ENCODE measurements around the gene SLC34A1.
"Not testable (repeated sequence)": the region's sequence is repeated elsewhere in the genome, so short reads cannot be mapped to it uniquely, and the experiment has no call there.

Gene SLC34A1, protein sequence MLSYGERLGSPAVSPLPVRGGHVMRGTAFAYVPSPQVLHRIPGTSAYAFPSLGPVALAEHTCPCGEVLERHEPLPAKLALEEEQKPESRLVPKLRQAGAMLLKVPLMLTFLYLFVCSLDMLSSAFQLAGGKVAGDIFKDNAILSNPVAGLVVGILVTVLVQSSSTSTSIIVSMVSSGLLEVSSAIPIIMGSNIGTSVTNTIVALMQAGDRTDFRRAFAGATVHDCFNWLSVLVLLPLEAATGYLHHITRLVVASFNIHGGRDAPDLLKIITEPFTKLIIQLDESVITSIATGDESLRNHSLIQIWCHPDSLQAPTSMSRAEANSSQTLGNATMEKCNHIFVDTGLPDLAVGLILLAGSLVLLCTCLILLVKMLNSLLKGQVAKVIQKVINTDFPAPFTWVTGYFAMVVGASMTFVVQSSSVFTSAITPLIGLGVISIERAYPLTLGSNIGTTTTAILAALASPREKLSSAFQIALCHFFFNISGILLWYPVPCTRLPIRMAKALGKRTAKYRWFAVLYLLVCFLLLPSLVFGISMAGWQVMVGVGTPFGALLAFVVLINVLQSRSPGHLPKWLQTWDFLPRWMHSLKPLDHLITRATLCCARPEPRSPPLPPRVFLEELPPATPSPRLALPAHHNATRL

DNA sequence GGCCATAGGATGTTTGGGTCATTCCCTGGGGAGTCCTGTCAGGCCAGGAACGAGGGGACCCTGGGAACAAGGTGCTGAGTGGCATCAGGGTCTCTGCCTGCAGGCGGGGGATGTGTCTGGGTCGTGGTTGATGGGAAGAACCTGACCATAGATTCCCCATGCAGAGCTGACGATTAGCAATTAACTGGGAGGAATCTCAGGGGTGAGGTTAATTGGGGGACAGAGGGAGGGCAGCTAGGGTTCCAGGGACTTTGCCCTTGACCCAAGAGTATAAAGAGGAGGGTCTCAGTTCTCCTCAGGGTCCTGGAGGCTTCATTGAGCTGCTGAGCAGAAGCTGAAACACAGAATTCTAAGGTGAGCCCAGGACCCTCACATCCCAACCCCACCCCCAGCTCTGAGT, at the start of gene SLC34A1:
Gene SLC34A1 (plus strand): TSS at position 301 of the 400 bp plus-strand sequence. CDS start 1,308 bp downstream, outside the sequence.
- no peak for DNase-seq (ENCODE audit: low read depth)

DNA sequence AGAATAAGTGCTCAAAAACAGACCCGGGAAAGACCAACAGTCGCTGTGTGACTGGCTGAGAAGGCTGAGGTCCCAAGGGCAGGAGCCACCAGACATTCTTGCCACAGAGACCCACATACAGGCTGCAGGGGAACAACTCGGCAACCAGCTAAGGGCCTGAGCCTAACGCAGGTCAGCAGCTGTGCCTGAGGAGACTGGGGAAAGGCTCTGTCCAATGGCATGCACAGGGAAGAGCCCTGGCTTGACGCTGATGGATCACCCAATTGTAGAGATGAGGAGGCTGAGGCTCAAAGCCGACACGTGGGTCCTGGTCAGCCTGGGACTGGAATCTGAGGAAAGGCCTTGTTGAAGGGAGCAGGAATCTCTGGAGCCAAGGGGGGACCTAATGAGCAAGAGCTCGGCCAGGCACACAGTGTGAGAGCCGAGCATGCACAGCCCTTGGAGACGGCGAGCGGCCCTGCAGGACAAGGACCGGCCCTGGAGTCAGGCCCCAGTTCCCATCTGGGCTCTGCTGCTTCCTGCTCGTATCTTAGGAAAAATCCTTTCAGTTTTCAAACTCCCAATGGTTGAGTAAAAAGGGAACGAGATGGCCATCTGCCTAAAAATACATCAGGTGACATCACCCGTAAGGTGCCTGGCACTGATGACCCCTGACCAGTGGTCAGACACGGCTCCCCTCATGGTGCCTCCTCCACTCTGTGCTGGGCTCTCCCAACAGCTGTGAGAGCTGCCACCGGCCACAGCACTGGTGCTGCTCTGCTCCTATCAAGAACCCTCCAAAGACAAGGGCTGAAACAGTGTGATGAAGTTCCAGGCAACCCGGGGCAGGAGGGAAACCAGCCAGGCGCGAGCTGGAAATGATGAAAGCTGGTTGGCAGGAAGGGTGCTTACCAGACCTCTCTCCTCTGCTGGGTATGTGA, 49.2 kb upstream of the SLC34A1 start:
- no peak for DNase-seq (ENCODE audit: low read depth)

DNA sequence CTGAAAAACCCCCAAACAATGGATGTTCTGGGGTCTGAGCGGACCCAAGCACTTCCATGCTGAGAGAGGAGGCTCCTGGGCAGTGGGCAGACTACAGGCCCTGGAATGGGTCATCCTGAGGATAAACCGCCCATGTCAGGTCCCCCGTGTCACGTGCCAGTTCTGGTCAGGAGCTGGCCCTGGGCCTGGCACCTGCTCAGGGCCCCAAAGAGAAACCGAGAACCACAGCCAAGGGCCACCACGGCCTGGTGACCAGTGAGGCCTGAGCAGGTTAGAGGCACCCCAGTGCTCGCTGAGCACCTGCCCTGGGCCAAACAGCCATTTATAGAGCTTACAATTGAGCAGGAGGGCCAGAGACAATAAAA, 48.6 kb upstream of the SLC34A1 start:
- DNase-seq (ENCODE audit: low read depth): no peak

DNA sequence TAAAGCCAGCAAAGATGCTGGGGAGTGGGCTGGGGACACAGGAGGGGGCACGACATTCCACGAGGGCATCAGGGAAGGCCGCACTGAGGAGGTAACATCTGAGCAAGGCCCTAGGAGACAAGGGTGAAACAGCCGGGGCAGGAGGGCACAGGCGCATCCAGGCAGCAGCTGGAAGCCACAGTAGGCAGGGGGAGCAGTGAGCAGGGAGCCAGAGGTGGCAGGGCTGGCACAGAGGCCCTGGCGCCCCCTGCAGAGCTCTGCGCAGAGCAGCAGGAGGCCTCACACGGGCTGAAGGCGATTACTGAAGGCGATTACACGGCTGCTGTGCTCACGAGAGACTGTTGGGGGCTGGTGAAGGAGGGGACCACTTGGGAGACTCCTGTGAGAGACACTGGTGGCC, 48.1 kb upstream of the SLC34A1 start:
- no peak for DNase-seq (ENCODE audit: low read depth)

DNA sequence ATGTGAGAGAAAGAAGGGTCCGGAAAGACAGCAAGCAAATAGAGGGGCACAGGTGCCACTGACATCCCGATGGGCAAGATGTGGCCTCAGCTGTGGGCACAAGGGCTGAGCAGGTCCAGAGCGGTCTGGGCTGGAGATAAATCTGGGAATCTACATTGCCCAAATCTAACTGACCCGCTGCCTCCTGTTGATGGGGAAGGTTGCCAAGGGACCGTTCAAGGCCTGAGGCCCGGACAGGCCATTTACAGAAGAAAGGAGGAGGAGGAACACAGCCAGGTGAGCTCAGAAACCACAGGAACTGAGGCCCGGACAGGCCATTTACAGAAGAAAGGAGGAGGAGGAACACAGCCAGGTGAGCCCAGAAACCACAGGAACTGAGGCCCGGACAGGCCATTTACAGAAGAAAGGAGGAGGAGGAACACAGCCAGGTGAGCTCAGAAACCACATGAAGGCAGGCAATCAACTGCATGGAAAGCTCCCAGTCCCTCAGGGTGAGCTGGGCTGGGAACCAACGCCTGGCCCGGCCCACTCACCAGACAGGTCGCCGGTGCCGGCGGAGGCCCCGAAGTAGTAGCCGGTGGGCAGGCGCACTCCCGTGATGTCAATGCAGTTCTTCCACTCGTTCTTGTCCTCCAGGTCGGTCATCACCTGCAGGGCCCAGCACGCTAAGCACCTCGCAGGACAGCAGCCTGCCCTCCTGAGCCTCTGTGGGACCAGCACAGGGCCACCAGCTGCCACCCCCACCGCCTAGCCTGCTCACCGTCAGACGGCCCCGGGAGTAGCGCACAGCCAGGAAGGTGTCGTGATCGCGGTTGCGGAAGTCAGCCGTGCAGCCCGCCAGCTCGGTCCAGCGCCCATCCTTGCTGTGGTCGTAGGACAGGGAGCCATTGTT, 47.4 kb upstream of the SLC34A1 start:
- no peak for DNase-seq (ENCODE audit: low read depth)

DNA sequence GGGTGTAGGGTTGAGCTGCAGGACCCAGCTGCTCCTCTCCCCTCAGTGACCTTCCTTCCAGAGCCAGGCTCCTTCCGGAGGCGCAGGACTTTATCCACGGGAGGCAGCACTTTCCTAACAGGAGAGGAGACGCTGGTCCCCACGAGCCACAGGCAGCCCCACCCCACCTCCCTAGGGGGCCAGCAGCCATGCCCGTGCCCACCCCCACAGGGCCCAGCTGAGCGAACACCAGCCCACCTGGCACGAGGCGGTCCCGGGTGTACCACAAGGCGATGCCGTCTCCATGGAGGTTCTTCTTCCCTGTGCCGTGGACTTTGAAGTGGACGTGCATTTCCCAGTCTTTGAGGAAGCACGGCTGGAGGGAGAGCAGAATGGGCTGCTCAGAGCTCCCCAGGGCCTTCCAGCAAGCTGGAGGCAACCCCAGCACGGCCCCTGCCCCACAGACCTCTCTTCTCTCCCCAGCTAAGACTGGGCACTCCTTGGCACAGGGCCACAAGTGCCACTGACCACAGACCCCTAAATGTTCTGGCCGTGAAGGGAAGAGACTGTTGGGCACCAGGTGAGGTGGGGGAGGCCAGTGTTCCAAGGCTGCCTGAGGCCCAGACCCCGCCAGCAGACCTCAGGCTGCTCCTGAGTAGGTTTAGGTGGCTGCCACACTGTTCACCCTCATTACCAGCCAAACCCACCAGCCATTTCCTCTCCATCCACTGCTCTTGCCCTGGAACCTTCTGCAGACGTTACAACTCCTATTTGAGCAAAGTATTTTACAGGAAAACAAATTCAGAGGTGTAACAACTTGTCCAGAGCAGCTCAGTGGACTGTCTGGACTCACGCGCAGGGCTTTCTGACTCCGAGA, 45.8 kb upstream of the SLC34A1 start:
- DNase-seq (ENCODE audit: low read depth): no peak

DNA sequence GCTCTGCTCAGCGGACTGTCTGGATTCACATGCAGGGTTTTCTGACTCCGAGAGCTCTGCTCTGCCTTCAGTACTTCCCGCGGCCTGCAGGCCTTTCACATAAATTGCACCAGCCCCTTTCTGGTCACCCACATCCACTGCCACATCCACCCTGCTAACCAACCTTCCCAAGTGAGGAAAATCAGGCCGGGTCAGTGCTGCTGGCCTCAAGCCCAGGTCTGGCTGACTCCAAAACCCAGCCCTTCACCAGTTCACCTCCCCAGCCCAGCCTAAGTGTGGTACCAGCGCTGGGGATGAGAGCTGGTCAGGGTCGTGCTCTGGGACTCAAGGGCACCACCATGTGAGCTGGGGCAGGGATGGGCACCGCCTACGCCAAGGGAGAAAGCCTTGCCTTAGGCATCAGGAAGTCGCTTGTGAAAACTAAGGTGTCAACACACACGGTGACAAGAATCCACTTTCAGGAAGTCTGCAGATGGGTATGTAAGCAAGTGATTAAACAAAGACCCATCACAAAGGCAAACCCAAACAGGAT, 45.1 kb upstream of the SLC34A1 start:
- no peak for DNase-seq (ENCODE audit: low read depth)

DNA sequence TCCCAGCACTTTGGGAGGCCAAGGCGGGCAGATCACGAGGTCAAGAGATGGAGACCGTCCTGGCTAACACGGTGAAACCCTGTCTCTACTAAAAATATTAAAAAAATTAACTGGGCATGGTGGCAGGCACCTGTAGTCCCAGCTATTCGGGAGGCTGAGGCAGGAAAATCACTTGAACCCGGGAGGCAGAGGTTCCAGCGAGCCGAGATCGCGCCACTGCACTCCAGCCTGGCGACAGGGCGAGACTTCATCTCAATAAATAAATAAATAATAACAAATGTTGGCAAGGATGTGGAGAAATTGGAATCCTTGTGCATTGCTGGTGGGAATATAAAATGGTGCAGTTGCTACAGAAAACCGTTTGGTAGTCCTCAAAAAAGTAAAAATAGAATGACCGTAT, 41.2 kb upstream of the SLC34A1 start:
- not testable (repeated sequence) for DNase-seq (ENCODE audit: low read depth)

DNA sequence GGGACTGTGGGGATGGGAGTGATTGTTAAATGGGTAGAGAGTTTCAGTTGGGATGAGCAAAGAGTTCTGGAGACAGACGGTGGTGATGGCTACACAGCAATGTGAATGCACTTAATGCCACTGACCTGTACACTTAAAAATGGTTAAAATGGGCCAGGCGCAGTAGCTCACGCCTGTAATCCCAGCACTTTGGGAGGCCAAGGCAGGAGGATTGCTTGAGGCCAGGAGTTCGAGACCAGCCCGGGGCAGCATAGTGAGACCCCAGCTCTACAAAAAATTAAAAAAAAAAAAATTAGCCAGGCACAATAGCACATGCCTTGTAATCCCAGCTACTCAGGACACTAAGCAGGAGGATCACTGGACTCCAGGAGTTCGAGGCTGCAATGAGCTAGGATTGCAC, 40.5 kb upstream of the SLC34A1 start:
- no peak for DNase-seq (ENCODE audit: low read depth)

DNA sequence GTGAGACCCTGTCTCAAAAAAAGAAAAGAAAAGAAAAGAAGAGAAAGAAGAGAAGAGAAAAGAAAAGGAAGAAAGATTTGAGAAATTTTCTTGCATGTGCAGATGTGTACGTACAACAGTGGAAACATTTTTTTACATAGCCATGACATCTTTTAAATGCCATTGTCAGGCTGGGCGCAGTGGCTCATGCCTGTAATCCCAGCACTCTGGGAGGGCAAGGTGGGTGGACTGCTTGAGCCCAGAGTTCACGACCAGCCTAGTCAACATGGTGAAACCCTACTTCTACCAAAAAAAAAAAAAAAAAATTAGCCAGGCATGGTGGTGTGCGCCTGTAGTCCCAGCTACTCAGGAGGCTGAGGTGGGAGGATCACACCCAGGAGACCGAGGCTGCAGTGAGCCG, 39.3 kb upstream of the SLC34A1 start:
- DNase-seq (ENCODE audit: low read depth): no peak

DNA sequence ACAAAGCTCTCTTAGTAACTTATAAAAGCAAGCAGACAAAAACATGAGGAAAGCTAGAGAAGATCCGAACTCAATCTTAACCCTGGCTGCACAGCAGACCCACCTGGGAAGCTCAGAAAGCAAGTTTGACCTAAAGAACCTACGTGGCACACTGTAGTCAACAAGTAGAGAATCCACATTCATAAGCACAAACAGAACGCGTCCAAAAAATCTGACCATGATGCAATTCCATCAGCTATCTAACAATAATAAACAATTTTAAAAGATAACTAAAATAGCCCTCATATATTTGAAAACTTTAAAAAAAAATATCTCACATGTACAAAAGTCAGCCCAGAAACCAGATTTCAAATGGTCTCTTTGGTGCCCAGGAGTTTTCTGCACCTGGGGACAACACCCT, 37.4 kb upstream of the SLC34A1 start:
- no peak for DNase-seq (ENCODE audit: low read depth)

DNA sequence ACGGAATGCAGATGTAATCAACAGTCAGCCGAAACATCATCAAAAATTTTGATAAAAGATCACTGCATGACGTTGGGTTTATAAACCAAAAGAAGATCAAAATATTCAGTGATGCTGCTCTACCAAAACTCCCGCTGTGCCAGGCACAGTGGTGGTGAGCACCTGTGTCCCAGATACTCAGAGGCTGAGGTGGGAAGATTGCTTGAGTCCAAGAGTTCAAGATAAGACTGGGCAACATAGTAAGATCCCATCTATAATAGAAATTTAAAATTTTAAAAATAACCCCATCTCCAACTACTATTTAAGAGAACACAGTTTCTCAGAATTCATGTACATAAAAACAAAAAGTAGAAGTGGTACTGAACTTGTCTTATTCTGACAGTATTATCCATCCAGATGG, 36.5 kb upstream of the SLC34A1 start:
- DNase-seq (ENCODE audit: low read depth): no peak

DNA sequence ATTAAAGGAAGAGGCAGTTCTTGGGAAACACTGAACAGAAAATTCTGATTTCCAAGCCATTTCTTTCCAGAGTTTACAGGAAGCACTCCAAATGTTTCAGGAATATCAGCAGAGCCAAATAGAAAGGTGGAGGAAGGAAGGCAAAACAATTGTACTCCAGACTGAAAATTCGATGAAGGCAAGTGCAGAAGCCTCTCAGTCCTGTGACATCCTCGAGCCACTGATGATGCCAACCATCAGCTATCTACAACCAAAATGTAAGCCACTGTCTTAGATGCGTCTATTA, 34.9 kb upstream of the SLC34A1 start:
- no peak for DNase-seq (ENCODE audit: low read depth)

DNA sequence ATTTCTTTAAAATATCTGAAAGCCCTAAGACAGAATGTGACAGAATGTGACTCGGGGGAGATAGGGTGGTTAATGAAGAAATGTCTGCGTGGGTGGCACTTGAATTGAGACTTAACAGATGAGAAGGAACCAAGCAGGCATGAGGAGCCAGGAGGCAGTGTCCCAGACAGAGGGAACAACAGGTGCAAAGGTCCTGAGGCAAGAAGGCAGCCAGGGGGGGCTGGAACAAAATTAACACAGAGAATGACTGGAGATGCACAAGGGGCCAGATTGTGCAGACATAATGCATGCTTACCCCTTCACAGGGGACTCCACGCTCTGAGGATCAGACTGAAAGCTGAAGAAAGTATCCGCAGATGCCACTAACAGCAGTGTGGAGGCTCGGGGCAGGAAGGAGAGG, 34.5 kb upstream of the SLC34A1 start:
- DNase-seq (ENCODE audit: low read depth): no peak

DNA sequence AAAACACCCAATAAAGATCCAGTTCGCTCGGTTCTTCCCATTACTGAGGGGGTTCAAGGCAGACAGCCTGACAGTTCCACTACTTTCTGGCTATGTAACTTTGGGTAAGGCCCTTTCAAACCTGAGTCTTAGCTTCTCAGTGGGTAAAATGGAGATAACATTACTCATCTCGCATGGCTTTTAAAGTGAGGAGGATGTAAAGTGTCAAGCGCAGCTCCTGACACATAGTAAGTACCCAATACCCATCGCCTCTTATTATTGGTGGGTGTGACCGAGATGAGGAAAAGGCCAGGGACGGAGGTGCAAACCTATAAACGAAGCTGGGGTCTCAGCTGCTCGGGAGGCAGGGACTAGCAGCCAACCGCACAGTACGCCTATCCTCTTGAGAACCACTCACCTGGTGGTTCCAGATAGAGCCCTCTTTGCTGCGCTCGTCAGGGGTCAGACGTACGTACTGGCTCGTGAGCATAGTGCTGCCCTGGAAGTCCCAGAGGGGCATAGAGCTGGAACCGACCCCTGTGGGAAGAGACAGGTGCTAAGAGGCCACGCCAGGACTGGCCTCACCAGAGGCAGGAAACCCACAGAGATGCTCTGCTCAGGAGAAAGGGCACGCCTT, 33.4 kb upstream of the SLC34A1 start:
- DNase-seq (ENCODE audit: low read depth): no peak

DNA sequence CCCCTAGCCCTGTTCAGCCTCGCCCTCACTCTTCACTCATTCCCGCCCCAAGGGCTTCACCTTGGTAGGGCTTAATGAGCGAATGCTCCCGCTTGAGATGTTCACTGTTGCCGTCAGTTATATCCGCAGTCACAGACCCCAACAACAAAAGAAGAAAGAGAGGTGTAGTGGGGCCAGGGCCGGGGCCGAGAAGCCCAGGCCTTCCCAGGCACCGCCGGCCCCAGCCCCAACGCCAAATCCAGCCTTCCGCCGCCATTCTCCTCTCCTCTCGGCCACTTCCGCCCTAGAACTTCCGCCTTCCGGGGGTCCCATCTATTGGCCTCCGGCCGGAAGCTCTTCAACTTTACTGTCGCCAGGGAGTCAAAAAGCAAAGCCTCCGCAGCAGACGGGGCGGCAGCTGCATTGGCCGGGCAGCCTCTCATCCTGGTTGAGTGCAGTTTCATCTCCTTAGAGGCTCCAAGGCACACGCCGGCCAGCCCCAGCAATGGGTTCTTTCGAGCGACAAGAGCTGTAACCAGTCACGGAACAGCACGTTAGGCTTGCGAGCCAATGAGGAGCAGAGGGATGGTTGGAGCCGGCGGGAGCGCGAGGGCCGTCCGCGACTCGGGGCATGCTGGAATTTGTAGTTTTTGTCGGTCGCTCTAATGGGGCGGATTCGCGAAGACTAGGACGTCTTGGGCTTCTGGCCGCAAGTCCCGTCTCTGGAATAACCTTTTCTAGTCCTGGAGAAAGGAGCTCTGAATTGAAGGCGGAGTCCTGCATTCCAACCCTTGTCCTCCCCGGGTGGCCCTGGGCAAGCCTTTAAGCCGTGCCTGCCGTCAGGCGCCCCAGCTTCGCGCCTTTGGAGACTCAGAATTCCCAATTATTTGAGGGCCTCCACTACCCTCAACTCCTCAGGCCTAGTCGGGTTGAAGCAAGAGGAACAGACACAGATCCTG, 32.6 kb upstream of the SLC34A1 start, which contains the start of gene LMAN2:
Gene LMAN2 (minus strand): TSS at position 277 of the 938 bp plus-strand sequence. CDS start 21 bp downstream, at position 256.
- DNase-seq (ENCODE audit: low read depth): peak; percentile 78

DNA sequence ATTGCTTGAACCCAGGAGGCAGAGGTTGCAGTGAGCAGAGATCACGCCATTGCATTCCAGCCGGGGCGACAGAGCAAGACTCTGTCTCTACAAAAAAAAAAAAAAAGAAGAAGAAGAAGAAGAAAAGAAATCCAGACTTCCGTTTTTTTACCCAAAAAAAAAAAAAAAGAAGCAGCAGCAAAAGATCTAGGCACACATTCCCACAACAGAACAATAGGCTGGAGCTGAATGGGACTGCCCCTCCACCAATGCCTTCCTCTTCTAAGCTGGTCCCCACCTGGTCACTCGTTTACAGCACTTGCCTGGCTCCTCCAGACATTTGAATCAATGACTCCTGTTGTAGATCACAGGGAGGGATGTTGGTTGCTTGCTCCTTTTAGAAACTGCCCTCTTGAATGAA, 31.1 kb upstream of the SLC34A1 start:
- DNase-seq (ENCODE audit: low read depth): no peak

DNA sequence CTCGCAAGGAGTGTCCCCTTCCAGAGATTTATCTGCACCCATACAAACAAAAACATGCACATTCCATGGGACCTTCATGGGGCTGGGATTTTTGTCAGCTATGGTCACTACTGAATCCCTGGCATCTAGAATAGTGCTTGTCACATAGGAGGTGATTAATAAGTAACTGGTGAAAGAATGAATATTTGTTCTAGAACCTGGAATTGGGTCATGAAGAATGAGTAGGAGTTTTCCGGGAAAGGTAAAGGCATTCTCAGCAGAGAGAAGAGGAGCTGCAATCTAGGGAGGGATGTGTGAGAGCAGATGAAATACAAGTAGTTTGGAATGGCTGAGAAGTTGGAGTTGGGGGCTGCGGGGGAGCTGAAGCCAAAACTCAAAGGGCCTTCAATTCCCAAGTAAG, 30.0 kb upstream of the SLC34A1 start:
- no peak for DNase-seq (ENCODE audit: low read depth)

DNA sequence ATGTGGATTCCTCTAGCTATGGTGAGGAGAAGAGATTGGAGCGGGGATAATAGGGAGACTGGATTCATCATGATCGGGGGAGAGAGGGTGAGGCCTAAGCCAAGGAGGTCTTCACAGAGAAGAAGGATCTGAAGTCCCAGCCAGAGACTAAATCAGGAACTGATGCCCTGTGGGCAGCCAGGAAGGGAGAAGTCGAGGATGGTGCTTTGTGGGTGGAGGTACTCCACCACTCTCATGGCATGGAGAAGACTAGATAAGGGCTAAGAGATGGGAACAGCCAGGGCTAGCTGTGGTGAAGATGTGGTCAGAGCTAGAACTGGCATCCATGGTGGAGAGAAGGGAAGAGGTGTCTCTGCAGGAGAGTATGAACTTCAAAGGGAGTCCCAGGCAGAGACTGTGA, 29.5 kb upstream of the SLC34A1 start:
- DNase-seq (ENCODE audit: low read depth): no peak

Measured in HS-27A (cell line).